Stimulated activated CD8-positive, alpha-beta memory T cell treated with anti-CD3 and anti-CD28 coated beads, Interleukin-12 subunit alpha, Interleukin-12 subunit beta, amount 100 ng/mL, for 4 hours (primary cell): Measurements from ENCODE around the gene SAA1.
"Not testable (repeated sequence)": the region's sequence is repeated elsewhere in the genome, so short reads cannot be mapped to it uniquely, and the experiment has no call there.

Experiments used
- DNase-seq: peaks from one replicate; pipeline ENCODE4 v3.0.0-alpha.2; 2020; ENCODE audit warnings: low read depth

Gene SAA1

DNA sequence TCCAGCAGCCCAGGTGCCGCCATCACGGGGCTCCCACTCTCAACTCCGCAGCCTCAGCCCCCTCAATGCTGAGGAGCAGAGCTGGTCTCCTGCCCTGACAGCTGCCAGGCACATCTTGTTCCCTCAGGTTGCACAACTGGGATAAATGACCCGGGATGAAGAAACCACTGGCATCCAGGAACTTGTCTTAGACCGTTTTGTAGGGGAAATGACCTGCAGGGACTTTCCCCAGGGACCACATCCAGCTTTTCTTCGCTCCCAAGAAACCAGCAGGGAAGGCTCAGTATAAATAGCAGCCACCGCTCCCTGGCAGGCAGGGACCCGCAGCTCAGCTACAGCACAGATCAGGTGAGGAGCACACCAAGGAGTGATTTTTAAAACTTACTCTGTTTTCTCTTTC is at the start of gene SAA1:
SAA1 (plus strand) TSS at position 316 of the 400 bp plus-strand sequence. CDS start 624 bp downstream, outside the sequence.
- DNase-seq = no peak

- no peak for DNase-seq
Observed at GRCh38 chr11:18221274-18221876, 44.7 kb upstream of the SAA1 start.

DNA sequence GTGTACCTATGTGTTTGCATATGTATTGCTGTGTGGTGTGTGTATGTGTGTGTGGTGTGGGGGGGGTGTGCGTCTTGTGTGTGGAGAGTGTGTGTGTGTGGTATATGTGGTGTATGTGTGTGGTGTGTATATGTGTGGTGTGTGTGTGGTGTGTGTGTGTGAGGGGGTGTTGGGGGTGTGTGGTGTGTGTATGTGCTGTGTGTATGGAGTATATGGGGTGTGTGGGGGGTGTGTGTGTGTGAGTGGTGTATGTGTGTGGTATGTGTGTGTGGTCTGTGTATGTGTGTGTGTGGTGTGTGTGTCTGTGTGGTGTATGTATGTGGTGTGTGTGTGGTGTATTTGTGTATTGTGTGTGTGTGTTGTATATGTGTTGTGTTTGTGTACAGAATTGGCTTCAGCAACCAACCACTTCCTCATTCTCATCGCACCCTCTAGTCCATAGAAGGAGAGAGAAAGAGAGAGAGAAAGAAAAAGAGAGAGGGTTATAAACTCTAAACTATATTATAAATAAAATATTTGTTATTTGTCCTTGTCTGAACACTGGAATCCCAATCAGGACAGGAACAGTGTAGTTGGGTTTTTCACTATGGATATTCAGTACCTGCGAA is 43.1 kb upstream of the SAA1 start:
- DNase-seq = no peak

DNA sequence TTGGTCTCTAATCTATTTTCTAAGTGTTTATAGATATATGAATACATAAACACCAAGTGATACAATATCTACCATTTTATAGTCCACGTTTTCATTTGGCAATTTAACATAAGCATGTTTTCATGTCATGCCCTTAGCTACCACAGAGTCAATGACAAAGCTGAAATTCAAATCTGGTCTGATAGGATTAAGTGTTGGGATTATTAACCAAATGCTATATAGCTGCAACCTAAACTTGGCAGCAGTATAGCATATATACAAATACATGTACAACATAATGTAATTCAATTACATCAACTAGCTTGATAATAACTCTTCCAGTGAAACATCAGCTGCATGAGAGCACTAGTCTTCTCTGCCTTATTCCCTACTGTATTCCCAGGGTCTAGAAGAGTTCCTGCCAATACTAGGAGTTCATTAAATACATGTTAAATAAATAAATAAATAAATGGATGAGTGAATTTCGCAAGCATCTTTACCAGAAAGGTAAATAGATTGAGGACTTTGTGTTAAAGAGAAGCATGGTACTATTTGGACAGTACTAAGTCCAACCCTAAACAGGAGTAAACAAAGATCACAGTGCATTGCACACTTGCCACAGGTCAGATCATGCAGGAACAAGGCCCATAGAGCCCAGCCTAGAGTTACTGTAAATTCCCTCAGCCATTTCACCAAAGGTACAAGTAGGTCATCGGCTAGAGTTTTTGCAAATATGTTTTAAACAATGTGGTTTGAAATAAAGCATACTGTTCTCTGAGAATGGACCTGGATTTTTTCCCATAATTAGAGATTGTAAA is 42.3 kb upstream of the SAA1 start:
- no peak for DNase-seq

DNA sequence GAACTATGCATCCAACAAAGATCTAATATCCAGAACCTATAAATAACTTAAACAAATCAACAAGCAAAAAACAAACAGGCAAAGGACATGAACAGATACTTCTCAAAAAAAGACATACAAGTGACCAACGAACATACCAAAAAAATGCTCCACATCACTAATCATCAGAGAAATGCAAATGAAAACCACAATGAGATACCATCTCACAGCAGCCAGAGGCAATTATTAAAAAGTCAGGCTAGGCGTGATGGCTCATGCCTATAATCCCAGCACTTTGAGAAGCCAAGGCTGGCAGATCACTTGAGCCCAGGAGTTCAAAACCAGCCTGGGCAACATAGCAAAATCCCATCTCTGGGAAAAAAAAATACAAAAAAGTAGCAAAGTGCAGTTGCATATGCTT is 40.2 kb upstream of the SAA1 start:
- DNase-seq = no peak

DNA sequence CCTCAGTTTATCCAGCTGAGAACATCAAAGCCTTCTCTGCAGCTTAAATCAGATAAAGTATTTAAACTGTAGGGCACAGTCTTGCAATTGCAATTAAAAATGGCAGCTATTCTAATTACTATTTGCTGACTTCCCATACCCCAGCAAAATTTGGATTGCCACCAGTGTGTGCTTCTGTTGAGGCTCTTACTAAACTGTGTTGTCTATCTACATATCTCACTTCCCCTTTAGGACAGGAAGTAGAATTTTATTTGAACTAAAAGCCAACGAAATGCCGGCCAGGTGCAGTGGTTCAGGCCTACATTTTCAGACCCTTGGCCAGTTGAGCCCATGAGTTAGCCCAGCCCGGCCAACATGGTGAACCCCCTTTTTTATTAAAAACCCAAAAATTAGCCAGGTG is 36.6 kb upstream of the SAA1 start:
- no peak for DNase-seq

DNA sequence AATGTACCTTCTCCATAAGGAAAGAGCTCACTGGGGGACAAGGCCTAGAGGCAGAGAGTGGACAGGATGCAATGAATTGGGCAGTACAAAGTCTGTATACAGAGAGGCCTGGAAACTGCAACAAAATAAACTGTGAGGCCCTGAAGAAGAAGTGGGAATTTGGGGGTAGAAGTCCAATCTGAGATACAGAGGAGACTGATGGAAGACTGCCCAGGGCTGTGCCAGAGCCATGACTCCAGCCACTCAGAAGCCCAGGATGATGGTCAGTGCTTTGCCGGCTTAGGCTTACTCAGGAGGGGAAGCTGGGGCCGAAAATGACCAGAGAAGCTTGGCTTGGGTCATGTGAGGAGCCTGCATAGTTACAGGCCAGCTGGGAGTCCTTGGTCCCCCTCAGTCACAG is 35.2 kb upstream of the SAA1 start:
- no peak for DNase-seq

- DNase-seq = no peak
Observed at GRCh38 chr11:18233912-18234311, 32.2 kb upstream of the SAA1 start.

DNA sequence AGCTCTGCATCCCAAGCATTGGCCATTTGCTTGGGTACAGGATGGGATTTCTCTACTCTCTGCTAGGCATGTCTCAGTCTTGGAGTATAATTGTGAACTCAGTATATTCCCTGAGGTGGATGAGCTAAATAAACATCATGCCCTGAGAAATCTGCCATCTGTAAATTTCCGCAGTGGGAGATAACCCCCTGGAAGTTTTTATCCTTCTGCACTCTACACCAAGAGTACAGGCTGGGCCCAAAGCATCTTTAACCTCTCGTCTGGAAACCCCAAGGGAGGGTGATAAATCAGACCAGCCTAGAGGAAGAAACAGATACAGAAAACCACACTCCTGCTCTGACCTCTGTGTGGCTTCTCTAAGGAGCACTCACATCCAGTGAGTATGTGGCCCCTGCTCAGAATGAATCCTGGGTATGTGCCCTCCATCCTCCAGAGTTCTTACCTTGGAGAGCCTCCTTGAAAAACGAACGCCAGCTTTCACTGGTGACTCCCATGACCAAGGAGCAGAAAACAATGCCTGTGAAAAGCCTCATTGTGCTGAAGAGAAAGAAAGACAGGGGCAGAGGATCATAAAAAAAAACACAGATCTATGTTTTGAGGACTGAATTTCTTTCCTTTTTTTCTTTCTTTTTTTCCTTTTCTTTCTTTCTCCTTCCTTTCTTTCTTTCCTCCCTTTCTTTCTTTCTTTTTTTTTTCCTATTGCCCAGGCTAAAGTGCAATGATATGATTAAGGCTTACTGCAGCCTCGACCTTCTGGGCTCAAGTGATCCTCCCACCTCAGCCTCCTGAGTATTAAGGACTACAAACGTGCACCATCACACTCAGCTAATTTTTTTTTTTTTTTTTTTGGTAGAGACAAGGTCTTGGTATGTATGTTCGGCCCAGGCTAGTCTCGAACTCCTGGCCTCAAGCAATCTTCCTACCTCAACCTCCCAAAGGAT is 30.4 kb upstream of the SAA1 start:
- no peak for DNase-seq

- no peak for DNase-seq
Observed at GRCh38 chr11:18236664-18237356, 29.3 kb upstream of the SAA1 start, which contains the start of gene SAA4. TSS of gene SAA4 (minus strand) at chr11:18236802. CDS start at chr11:18235926, 876 bp downstream.

GRCh38 chr11:18239655-18240054 is 26.4 kb upstream of the SAA1 start:
- DNase-seq = no peak

DNA sequence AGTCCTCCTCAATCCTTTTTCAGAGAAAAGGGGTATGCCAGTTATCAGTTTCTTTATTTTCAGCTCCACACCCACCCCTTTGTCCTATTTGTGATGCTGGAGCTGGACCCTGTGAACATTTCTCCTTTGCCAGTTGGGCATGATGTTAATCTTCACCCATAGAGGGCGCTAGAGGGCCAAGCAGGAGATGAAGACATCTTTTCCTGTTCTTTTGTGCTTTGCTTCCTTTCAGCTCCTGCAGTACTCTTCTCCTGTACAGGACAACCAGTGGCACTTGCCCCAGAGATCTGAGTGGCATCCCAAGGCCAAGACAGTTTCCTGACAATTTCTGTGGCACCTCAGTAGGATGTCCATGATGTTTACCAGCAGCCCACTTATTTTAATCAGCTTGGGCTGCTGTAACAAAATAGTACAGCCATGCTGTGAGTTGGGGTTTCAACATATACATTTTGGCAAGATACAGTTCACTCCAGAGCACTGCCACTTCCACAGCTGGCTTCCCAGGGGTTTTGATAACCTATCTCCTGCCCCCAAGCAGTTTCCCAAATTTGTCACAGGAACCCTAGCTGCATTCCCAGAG is 22.2 kb upstream of the SAA1 start:
- peak; percentile 8 for DNase-seq

- no peak for DNase-seq
Observed at GRCh38 chr11:18245396-18245795, 20.7 kb upstream of the SAA1 start.

DNA sequence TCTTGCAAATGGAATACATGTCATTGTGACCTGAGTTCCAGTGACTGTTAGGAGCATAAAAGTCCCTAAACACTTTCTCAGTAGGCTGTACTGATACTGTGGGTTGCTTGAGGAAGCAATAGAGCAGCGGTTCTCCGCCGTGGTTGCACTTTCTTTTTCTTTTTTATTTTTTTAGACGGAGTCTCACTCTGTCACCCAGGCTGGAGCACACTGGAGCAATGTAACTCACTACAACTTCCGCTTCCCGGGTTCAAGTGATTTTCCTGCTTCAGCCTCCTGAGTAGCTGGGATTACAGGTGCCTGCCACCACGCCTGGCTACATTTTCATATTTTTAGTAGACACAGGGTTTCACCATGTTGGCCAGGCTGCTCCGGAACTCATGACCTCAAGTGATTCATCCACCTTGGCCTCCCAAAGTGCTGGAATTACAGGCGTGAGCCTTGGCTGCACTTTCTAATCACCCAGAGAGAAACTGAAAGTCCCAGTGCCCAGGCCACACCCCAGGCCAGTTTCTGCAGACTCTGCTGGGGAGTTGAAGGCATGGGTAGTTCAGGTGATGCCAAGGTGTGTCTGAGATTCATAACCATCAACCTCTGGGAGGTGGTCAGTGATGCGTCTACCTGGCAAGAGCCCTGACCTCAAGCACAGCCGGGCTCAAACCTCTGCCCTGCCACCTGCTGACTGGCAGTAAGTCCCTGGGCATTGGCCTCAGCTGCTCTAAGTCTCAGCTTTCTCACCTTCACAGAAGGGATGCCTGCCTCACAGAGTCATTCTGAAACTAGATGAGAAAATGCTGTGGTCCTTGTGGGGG is 19.5 kb upstream of the SAA1 start:
- DNase-seq = not testable (repeated sequence)

GRCh38 chr11:18247191-18247581 is 18.9 kb upstream of the SAA1 start:
- not testable (repeated sequence) for DNase-seq

DNA sequence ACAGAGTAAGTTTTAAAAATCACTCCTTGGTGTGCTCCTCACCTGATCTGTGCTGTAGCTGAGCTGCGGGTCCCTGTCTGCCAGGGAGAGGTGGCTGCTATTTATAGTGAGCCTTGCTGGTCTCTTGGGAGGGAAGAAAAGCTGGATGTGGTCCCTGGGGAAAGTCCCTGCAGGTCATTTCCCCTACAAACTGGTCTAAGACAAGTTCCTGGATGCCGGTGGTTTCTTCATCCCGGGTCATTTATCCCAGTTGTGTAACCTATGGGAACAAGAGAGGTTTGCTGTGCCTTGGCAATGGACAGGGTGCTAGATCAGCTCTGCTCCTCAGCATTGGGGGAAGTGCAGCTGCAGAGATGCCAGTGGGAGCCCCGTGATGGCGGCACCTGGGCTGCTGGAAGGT is 17.5 kb upstream of the SAA1 start, which contains the start of gene SAA2:
SAA2 (minus strand) TSS at position 108 of the 400 bp plus-strand sequence. CDS start 657 bp downstream, outside the sequence.
- DNase-seq = no peak

DNA sequence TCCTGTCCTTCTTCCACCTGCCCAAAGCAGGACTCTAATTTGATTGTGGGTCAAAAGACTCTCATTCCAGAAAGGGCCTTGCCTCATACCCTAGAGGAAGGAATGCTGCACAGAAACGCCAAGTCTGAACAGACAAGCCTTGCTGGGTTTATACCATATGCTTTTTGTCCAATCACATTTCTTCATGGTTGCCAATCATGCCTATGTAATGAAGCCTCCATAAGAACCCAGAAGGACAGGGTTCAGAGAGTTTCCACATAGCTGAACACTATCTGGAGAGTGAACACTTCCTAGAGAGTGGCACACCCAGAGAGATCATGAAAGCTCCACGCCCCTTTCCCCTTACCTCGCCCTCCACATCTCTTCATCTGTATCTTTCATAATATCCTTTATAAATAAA is 12.8 kb upstream of the SAA1 start:
- DNase-seq = no peak

DNA sequence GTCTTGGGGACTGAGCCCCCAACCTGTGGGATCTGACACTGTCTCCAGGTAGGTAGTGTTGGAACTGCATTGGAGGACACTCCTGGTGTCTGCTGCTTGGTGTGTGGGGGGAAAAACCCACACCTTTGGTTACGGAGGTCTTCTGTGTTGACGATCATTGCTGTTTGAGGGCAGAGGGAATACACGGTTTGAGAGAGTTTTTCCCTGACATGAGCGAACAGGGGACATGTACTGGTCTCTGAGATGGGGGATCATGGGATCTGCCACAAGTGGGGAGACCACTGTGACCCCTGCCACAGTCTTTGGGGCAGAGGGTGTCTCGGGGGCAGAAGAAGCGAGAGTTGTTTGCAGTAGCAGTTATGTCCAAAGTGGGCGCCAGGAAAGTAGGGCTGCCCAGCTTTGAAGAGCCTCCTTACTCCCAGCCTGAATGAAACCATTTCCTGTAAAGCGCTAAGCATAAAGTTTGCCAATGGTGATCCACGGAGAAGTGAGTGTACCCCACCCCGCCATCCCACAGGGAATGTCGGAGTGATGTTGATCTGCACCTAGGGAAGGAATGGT is 12.2 kb upstream of the SAA1 start:
- no peak for DNase-seq

DNA sequence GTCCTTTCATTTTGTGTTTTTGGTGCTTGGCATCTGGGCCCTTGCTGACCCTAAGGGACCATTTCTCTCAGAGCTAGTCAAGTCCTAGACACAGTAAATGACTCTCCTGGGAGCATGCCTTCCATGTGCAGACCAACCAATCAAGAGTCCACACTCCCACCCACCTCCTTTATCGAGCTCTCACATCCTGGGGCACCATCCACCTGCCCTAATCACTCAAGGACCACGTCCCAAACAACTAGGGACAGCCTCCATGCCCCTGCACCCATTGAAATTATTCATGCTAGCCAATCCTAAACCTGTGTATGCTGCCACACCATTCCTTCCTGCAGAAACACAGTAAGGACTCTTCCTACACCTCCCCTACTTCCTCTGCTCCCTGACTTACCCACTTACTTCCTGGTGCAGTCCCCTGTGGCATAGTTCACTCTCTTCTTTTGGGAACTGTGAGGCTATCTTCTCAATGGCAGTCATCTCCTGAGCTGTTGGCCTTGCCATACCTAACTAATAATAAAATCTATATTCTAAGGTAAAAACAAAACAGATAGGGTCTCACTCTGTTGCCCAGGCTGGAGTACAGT is 11.2 kb upstream of the SAA1 start:
- DNase-seq = no peak
